M059J (cell line): ENCODE data around the gene ADK. TPM values are rescaled to one million over a fixed set of nuclear protein-coding genes. Genes with fewer than 3 reads are reported as not detected.
A peak's percentile ranks its signal among the peaks of the same experiment; 100 is the strongest.

Experiments used
- DNase-seq: peaks from one replicate; pipeline ENCODE4 v3.0.0-alpha.2; 2012; ENCODE audit warnings: low read depth
- total RNA-seq: library from RNA; depleted of rRNA; stranded (reverse); fragments of >200 nt; shearing (Covaris generic); gene quantifications from 2 replicates; pipeline ENCODE4 v1.2.3, GENCODE V29; 2014

Gene ADK
- total RNA-seq, 1 experiment from 2014 or later = 72.7 TPM

- DNase-seq = no peak
Measured at GRCh38 chr10:74599672-74600071, 448.7 kb downstream of the ADK start.

DNA sequence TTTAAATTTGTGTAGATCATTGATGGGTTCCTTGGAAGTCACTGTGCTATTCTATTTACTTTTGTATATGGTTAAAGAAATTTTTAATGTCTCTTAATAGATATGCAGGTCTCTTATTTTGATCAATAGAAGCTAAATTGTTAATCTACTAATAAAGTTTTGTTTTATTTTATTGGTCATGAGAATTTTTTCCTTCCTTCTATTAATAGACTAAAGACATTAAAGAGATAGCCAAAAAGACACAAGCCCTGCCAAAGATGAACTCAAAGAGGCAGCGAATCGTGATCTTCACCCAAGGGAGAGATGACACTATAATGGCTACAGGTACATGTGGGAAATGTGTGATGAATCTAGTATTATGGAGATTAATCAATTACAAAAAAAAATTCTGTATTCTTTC, 449.1 kb downstream of the ADK start:
- DNase-seq = no peak

DNA sequence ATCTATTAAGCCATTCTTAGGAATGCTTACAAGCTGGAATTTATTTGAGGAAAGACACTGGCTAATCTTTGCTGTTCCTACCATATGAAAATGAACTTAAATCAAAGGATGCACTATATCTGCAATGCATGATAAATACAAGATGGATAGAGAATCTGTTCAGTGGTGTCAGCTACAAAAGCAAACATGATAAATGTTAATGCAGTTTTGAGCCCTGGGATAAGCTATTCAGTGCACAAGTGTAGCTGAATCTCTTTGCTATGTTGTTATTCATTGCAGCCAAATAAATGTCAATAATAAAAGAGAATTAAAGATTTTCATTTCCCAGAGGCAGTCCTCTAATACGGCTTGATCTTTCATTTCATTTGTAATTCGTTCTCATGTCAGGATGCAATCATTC, 451.6 kb downstream of the ADK start:
- no peak for DNase-seq

DNA sequence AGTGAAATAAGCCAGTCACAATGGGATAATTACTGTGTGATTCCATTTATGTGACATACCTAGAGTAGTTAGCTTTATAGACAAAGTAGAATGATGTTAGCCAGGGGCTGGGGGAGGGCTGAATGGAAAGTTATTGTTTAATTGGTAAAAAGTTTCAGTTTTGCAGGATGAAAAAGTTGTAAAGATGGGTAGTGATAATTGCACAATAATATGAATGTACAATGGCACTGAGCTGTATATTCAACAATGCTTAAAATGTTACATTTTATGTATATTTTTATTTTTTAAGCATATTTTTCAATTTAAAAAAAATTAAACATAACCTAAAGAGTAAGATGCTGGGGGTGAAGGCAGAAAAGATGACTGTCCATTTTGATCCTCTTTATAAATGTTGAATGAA, 459.3 kb downstream of the ADK start:
- no peak for DNase-seq

DNA sequence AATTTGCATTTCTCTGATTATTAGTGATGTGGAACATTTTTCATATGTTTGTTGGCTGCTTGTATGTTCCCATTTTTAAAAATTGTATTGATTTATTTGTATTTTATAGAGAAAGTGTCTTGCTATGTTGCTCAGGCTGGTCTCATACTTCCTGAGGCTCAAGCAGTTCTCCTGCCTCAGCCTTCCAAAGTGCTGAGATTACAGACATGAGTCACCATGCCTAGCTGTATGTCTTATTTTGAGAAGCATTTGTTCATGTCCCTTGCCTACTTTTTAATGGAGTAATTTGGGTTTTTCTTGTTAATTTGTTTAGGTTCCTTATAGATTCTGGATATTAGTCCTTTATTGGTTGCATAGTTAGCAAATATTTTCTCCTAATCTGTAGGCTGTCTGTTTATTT, 461.2 kb downstream of the ADK start:
- DNase-seq = peak; percentile 21

GRCh38 chr10:74620626-74621025, 469.6 kb downstream of the ADK start:
- DNase-seq = no peak

DNA sequence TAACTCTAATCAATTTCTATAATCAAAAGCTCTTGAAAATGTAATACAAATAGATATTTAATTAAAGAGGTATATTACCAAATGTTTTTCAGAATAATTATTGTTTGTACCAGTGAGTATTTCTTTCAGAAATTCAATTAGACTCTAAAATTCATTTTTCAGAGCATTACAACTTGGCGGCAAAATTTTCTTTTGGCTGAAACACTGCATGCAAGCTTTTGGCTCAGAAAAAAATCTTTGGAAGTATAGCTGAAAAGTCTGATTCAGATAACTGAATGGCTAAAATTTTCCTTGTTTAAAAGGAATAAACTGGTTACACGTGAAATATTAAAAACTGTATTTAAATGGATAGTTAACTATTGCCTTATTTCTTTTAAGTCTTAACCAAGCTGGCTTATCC, 472.8 kb downstream of the ADK start:
- DNase-seq = no peak

GRCh38 chr10:74624501-74624900, 473.5 kb downstream of the ADK start:
- no peak for DNase-seq

- peak; percentile 26 for DNase-seq
Measured at GRCh38 chr10:74628136-74628535, 477.1 kb downstream of the ADK start.

GRCh38 chr10:74634995-74635536, 484.0 kb downstream of the ADK start:
- DNase-seq = no peak

DNA sequence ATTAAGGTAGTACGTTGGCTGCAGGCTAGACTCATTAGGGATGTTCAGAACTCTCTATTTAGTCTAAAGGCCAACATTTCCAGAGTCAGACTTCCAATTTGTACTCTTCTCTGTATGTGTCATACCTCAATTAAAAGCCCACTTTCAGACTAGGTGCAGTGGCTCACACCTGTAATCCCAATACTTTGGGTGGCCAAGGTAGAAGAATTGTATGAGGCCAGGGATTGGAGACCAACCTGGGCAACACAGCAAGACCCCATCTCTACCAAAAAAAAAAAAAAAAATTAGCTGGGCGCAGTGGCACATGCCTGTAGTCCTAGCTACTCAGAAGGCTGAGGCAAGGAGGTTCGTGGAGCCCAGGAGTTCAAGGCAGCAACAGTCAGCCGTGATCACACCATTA, 484.6 kb downstream of the ADK start:
- no peak for DNase-seq

DNA sequence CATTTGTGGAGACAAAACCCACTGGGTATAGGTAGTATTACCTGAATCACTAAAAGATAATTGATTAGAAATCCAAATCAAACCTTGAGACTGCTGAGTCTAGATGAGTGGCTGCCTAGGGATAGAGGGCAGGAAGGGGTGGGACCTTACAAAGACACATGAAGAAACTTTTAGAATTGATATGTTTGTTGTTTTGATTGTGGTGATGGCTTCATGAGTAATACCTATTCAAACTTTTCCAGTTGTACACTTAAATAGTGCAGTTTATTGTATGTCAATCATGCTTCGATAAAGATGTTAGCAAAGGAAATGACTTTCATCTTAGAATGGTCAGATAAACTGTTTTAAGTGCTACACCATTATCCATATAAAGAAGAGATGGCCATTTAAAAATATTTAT, 486.7 kb downstream of the ADK start:
- peak; percentile 7 for DNase-seq

- DNase-seq = peak; percentile 29
Measured at GRCh38 chr10:74640134-74640921, 489.3 kb downstream of the ADK start.

DNA sequence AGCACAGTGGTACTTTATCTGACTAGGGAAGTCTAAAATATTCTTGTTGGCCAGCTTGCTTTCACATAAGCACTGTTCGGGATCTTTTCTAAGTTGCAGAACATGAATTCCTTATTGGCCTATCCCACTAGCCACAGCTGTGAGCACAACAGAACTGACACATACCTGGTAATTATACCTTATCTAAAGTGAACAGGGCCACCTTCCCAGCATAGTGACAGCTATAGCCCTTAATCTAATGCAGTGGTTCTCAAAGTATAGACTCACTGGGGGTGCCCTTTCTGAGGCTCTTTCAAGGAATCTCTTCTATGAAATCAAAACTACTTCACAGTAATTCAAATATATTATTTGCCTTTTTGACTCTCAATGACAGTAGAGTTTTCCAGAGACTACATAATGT, 490.6 kb downstream of the ADK start:
- no peak for DNase-seq

GRCh38 chr10:74642901-74643595, 492.0 kb downstream of the ADK start:
- peak; percentile 25 for DNase-seq

DNA sequence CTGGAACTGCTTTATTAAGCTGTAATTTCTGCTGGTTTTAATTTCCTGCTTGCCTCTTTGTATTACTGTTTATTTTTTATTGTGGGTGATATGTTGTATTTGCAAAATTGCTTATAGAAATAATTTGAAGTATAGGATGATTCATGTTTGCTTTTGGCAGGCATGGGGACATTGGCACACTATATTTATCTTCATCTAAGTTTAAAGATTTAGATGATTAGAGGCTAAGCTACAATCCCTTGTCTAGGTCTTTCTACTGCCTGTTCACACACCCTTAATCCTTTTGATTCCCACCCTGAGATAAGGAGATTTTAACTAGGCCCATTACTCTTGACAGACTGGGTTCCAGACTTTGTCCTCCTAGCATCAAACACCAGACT, 492.6 kb downstream of the ADK start:
- DNase-seq = peak; percentile 1

DNA sequence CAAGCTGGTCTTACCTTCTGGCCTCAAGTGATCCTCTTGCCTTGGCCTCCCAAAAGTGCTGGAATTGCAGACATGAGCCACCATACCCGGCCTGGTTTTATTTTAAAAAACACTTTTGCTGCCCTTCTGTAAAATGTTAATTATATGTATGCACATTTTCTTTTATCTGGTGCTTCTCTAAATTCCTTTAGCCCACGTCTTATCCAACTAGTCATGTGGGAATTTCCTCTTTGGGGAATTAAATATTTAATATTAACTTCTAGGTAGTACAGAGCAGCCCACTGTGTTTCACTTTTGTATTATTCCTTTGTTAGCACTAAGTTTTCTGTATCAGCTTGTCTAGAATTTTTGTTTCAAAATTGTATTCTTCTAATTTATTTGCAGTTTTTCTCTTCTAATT, 493.7 kb downstream of the ADK start:
- DNase-seq = no peak

DNA sequence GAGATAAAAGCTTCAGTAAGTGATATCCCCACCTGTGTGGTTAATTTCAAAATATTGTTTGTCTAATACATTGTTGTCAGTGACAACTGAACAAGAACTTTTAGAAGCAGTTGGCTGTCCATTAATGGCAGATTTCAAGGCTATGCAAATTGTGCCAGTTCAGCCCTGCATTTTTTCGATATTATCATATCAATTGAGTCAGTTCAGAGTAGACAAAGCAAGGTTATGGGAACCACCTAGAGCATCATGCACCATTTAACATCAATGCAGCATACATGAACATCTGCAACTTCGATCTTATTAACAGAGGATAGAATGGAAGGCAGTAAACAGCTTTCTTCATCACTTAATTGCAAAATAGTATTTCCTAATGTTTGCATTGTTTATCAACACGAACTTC, 494.7 kb downstream of the ADK start:
- DNase-seq = no peak

GRCh38 chr10:74650613-74651012, 499.6 kb downstream of the ADK start:
- no peak for DNase-seq

- no peak for DNase-seq
Measured at GRCh38 chr10:74651565-74651964, 500.5 kb downstream of the ADK start.

GRCh38 chr10:74652664-74653063, 501.6 kb downstream of the ADK start:
- DNase-seq = peak; percentile 27

- DNase-seq = no peak
Measured at GRCh38 chr10:74658511-74658910, 507.5 kb downstream of the ADK start.

DNA sequence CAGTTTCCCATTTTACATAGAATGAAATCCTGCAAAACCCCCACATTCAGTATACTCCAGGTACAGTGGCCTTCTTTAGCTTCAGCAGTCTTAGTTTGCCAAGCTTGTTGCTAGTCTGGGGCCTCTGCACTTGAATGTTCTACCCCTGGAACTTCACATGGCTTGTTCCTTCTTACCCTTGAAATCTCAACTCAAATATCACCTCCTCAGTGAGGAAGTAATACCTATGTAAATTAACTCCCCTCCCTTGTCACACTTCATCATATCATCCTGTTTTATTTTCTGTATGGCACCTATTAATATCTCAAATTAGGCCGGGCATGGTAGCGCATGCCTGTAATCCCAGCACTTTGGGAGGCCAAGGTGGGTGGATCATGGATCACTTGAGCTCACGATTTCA, 511.6 kb downstream of the ADK start:
- no peak for DNase-seq
